HEK293T (cell line): ENCODE results near the gene PER3.

Experiments
- BHLHE40 ChIP-seq: fragments of 450-650 bp; IDR thresholded peaks from 2 replicates; pipeline ENCODE4 v1.6.1; 2016; ENCODE audit warnings: mild to moderate bottlenecking, moderate library complexity, borderline replicate concordance
- FOXM1 ChIP-seq: fragments of 450-650 bp; IDR thresholded peaks from 2 replicates; pipeline ENCODE4 v1.6.1; 2017; ENCODE audit warnings: mild to moderate bottlenecking, borderline replicate concordance
- HDGF ChIP-seq: fragments of 450-650 bp; IDR thresholded peaks from 2 replicates; pipeline ENCODE4 v1.6.1; 2017; ENCODE audit warnings: antibody characterized with exemption, borderline replicate concordance
- NFRKB ChIP-seq: fragments of 450-650 bp; IDR thresholded peaks from 2 replicates; pipeline ENCODE4 v1.6.1; 2016; ENCODE audit warnings: mild to moderate bottlenecking, moderate library complexity
- SP1 ChIP-seq: fragments of 450-650 bp; IDR thresholded peaks from 2 replicates; pipeline ENCODE4 v1.6.1; 2017
- SUZ12 ChIP-seq: fragments of 450-650 bp; IDR thresholded peaks from 2 replicates; pipeline ENCODE4 v1.6.1; 2016; ENCODE audit warnings: mild to moderate bottlenecking
- TARDBP ChIP-seq: fragments of 450-650 bp; IDR thresholded peaks from 2 replicates; pipeline ENCODE4 v1.6.1; 2016

GRCh38 chr1:7853684-7854026 lies 69.6 kb downstream of the PER3 start:
- no peak for TF ChIP-seq FOXM1
- TF ChIP-seq HDGF: no peak
- no peak for TF ChIP-seq TARDBP
- no peak for TF ChIP-seq BHLHE40
- no peak for TF ChIP-seq SUZ12
- no peak for TF ChIP-seq NFRKB
- no peak for TF ChIP-seq SP1
